HG03108 (cell line): ENCODE data around the gene NXPH4.

Experiments used
- ATAC-seq: cut with Tn5 transposase; IDR thresholded peaks from one replicate; pipeline ENCODE4 v1.9.1; 2021; ENCODE audit warnings: moderate library complexity; ENCODE audit not compliant: unreplicated experiment

Gene NXPH4

GRCh38 chr12:57182918-57183575 lies 33.5 kb upstream of the NXPH4 start:
- peak; percentile 67 for ATAC-seq

- ATAC-seq: no peak
These were observed 32.5 kb upstream of the NXPH4 start for GRCh38 chr12:57183939-57184725.

- ATAC-seq: no peak
These were observed 31.2 kb upstream of the NXPH4 start for GRCh38 chr12:57185403-57185802.

- no peak for ATAC-seq
These were observed 30.6 kb upstream of the NXPH4 start for GRCh38 chr12:57185906-57186508.

- ATAC-seq: no peak
These were observed 29.1 kb upstream of the NXPH4 start for GRCh38 chr12:57187222-57188089.

- ATAC-seq: no peak
These were observed 28.5 kb upstream of the NXPH4 start for GRCh38 chr12:57188090-57188425.

GRCh38 chr12:57190037-57190436 lies 26.6 kb upstream of the NXPH4 start:
- no peak for ATAC-seq

- ATAC-seq: no peak
These were observed 25.8 kb upstream of the NXPH4 start for GRCh38 chr12:57190821-57191220.

- no peak for ATAC-seq
These were observed 25.2 kb upstream of the NXPH4 start for GRCh38 chr12:57191410-57191809.

GRCh38 chr12:57192920-57193319 lies 23.7 kb upstream of the NXPH4 start:
- ATAC-seq: no peak

- ATAC-seq: no peak
These were observed 22.8 kb upstream of the NXPH4 start for GRCh38 chr12:57193706-57194245.

GRCh38 chr12:57194253-57194652 lies 22.3 kb upstream of the NXPH4 start:
- no peak for ATAC-seq

GRCh38 chr12:57195186-57195585 lies 21.4 kb upstream of the NXPH4 start:
- no peak for ATAC-seq

- ATAC-seq: no peak
These were observed 20.8 kb upstream of the NXPH4 start for GRCh38 chr12:57195611-57196371.

GRCh38 chr12:57196439-57196838 lies 20.2 kb upstream of the NXPH4 start:
- no peak for ATAC-seq

- ATAC-seq: no peak
These were observed 19.6 kb upstream of the NXPH4 start for GRCh38 chr12:57196956-57197355.

- ATAC-seq: no peak
These were observed 18.3 kb upstream of the NXPH4 start for GRCh38 chr12:57198329-57198728.

- ATAC-seq: no peak
These were observed 17.4 kb upstream of the NXPH4 start for GRCh38 chr12:57199191-57199590.

GRCh38 chr12:57200497-57200896 lies 16.1 kb upstream of the NXPH4 start:
- no peak for ATAC-seq

- no peak for ATAC-seq
These were observed 15.4 kb upstream of the NXPH4 start for GRCh38 chr12:57201219-57201618.
